ENCODE data around the gene FRAS1.

DNA sequence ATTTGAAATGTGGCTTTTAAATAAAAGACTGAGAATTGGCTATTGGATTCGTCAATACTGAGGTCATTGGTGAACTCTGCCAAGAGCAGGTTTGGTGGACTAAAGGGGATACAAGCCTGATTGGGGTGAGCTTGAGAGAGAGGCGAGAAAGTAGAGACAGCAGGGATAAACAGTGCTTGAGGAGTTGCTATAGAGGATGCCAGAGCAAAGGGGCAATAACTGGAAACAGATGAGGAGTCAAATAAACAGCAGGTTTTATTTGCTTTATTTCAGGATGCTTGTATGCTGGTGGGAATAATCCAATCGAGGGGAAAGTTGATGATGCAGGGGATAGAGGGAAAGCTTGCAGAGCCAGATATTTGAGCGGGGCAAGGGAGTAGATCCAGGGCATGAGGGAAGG, 470.4 kb downstream of the FRAS1 start:
- TF ChIP-seq, protein P1, sequence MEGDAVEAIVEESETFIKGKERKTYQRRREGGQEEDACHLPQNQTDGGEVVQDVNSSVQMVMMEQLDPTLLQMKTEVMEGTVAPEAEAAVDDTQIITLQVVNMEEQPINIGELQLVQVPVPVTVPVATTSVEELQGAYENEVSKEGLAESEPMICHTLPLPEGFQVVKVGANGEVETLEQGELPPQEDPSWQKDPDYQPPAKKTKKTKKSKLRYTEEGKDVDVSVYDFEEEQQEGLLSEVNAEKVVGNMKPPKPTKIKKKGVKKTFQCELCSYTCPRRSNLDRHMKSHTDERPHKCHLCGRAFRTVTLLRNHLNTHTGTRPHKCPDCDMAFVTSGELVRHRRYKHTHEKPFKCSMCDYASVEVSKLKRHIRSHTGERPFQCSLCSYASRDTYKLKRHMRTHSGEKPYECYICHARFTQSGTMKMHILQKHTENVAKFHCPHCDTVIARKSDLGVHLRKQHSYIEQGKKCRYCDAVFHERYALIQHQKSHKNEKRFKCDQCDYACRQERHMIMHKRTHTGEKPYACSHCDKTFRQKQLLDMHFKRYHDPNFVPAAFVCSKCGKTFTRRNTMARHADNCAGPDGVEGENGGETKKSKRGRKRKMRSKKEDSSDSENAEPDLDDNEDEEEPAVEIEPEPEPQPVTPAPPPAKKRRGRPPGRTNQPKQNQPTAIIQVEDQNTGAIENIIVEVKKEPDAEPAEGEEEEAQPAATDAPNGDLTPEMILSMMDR (IDR thresholded peaks at IDR 0.05), result no peak
- no peak for TF ChIP-seq POLR2A (IDR thresholded peaks at IDR 0.05)

Data from heart left ventricle (tissue), 13 donors.